T-helper 17 cell (primary cell): Measurements from ENCODE around the gene WFS1. TPM values are rescaled to one million over a fixed set of nuclear protein-coding genes. Genes with fewer than 3 reads are reported as not detected.

Source experiments
- ATAC-seq: fragments of 150-1000 bp; cut with Tn5 transposase; 2 replicates; pipeline ENCODE4 v1.10.0; 2021; ENCODE audit warnings: mild to moderate bottlenecking, moderate library complexity
- DNase-seq, 3 donors: peaks; one replicate each; pipeline versions ENCODE4 v3.0.0 to v3.0.0-alpha.2; 2020 to 2021
- H3K9me3 ChIP-seq: one replicate; pipeline ENCODE4 v1.7.0; 2013; ENCODE audit warnings: low read length, mild to moderate bottlenecking; ENCODE audit not compliant: control insufficient read depth, poor library complexity, severe bottlenecking
- H3K27ac Mint-ChIP-seq: one replicate; pipeline ENCODE4 v1.8.0; 2022; ENCODE audit warnings: mild to moderate bottlenecking, moderate library complexity, mixed read lengths
- H3K27me3 Mint-ChIP-seq: one replicate; pipeline ENCODE4 v1.8.0; 2022; ENCODE audit warnings: mixed read lengths
- H3K36me3 Mint-ChIP-seq: one replicate; pipeline ENCODE4 v1.8.0; 2022; ENCODE audit warnings: low read depth, mixed read lengths
- H3K4me1 Mint-ChIP-seq: one replicate; pipeline ENCODE4 v1.8.0; 2022; ENCODE audit warnings: mild to moderate bottlenecking, mixed read lengths
- H3K4me3 Mint-ChIP-seq: one replicate; pipeline ENCODE4 v1.8.0; 2022; ENCODE audit warnings: mild to moderate bottlenecking, moderate library complexity, mixed read lengths
- total RNA-seq, 4 donors: library from RNA in 2 of 4; stranded (reverse) in 2 of 4; gene quantifications; one replicate each; pipeline ENCODE4 v1.2.3 and lab custom pipeline; 2022 to 2026

The WFS1 gene
- total RNA-seq, 2 donors from 2014 or later, result 1.7 to 2.4 TPM

GRCh38 chr4:6345096-6345830 is 75.6 kb downstream of the WFS1 start:
- DNase-seq (no peak), ATAC-seq (no peak)
- Mint-ChIP-seq H3K4me3 (no peak overlapping the region), H3K27ac (no peak overlapping the region), H3K36me3 (no peaks in the 10 kb centered on the region), H3K27me3 (peaks cover 29% of the 10 kb centered on the region), H3K4me1 (peaks cover 5% of the 10 kb centered on the region)
- no peaks in the 10 kb centered on the region for H3K9me3 ChIP-seq

- no peak overlapping the region for H3K27ac Mint-ChIP-seq
- no peaks in the 10 kb centered on the region for H3K36me3 Mint-ChIP-seq
- no peak for DNase-seq
- ATAC-seq, result no peak
- H3K9me3 ChIP-seq, result no peaks in the 10 kb centered on the region
- H3K4me1 Mint-ChIP-seq, result peaks cover 5% of the 10 kb centered on the region
- H3K27me3 Mint-ChIP-seq, result peaks cover 23% of the 10 kb centered on the region
- no peak overlapping the region for H3K4me3 Mint-ChIP-seq
Observed at GRCh38 chr4:6345866-6346265, 76.2 kb downstream of the WFS1 start.

GRCh38 chr4:6346373-6347110 is 76.9 kb downstream of the WFS1 start:
- Mint-ChIP-seq H3K4me3 (no peak overlapping the region), H3K27ac (no peak overlapping the region), H3K36me3 (no peaks in the 10 kb centered on the region), H3K4me1 (peaks cover 2% of the 10 kb centered on the region), H3K27me3 (peaks cover 25% of the 10 kb centered on the region)
- DNase-seq (no peak), ATAC-seq (no peak)
- no peaks in the 10 kb centered on the region for H3K9me3 ChIP-seq

GRCh38 chr4:6347511-6348045 is 77.9 kb downstream of the WFS1 start:
- H3K4me3 Mint-ChIP-seq, result no peak overlapping the region
- peaks cover 35% of the 10 kb centered on the region for H3K27me3 Mint-ChIP-seq
- peaks cover 2% of the 10 kb centered on the region for H3K4me1 Mint-ChIP-seq
- no peak overlapping the region for H3K27ac Mint-ChIP-seq
- ATAC-seq (no peak), DNase-seq (no peak)
- H3K36me3 Mint-ChIP-seq, result peaks cover under 1% of the 10 kb centered on the region
- H3K9me3 ChIP-seq, result no peaks in the 10 kb centered on the region

- DNase-seq (no peak), ATAC-seq (no peak)
- H3K4me1 Mint-ChIP-seq, result peaks cover 2% of the 10 kb centered on the region
- no peaks in the 10 kb centered on the region for H3K9me3 ChIP-seq
- H3K4me3 Mint-ChIP-seq, result no peak overlapping the region
- no peak overlapping the region for H3K27ac Mint-ChIP-seq
- peaks cover 38% of the 10 kb centered on the region for H3K27me3 Mint-ChIP-seq
- peaks cover 3% of the 10 kb centered on the region for H3K36me3 Mint-ChIP-seq
Observed at GRCh38 chr4:6348408-6348807, 78.8 kb downstream of the WFS1 start.

- peaks cover 48% of the 10 kb centered on the region for H3K27me3 Mint-ChIP-seq
Observed at GRCh38 chr4:6349896-6350603, 80.4 kb downstream of the WFS1 start.

GRCh38 chr4:6350646-6351045 is 81.0 kb downstream of the WFS1 start:
- H3K4me1 Mint-ChIP-seq, result peaks cover 12% of the 10 kb centered on the region
- H3K4me3 Mint-ChIP-seq, result no peak overlapping the region
- H3K27me3 Mint-ChIP-seq, result peaks cover 47% of the 10 kb centered on the region
- no peak for DNase-seq
- peaks cover 3% of the 10 kb centered on the region for H3K36me3 Mint-ChIP-seq
- ATAC-seq, result no peak
- H3K9me3 ChIP-seq, result no peaks in the 10 kb centered on the region
- no peak overlapping the region for H3K27ac Mint-ChIP-seq

More at GRCh38 chr4:6349896-6350603, 80.4 kb downstream of the WFS1 start:
- DNase-seq (no peak), ATAC-seq (no peak)
- Mint-ChIP-seq H3K27ac (no peak overlapping the region), H3K4me1 (peaks cover 10% of the 10 kb centered on the region), H3K36me3 (peaks cover 3% of the 10 kb centered on the region), H3K4me3 (no peak overlapping the region)
- H3K9me3 ChIP-seq, result no peaks in the 10 kb centered on the region

- H3K9me3 ChIP-seq, result no peaks in the 10 kb centered on the region
- no peak for DNase-seq
- H3K4me1 Mint-ChIP-seq, result peaks cover 12% of the 10 kb centered on the region
- no peak overlapping the region for H3K27ac Mint-ChIP-seq
- H3K4me3 Mint-ChIP-seq, result no peak overlapping the region
- peaks cover 52% of the 10 kb centered on the region for H3K27me3 Mint-ChIP-seq
- no peak for ATAC-seq
- H3K36me3 Mint-ChIP-seq, result peaks cover 3% of the 10 kb centered on the region
Observed at GRCh38 chr4:6351246-6352000, 81.8 kb downstream of the WFS1 start.

- Mint-ChIP-seq H3K36me3 (peaks cover 3% of the 10 kb centered on the region), H3K4me3 (no peak overlapping the region), H3K27ac (no peak overlapping the region), H3K4me1 (peaks cover 12% of the 10 kb centered on the region), H3K27me3 (peaks cover 55% of the 10 kb centered on the region)
- DNase-seq (no peak), ATAC-seq (no peak)
- H3K9me3 ChIP-seq, result no peaks in the 10 kb centered on the region
Observed at GRCh38 chr4:6352031-6352692, 82.5 kb downstream of the WFS1 start.

Other genes with a start within 250 kb of the WFS1 start
- gene JAKMIP1, start 69.3 kb upstream of the WFS1 start, total RNA-seq, result 10 to 100 TPM in 1 of 2 donors, 1 to 10 TPM in 1; 8.5 to 16.8 TPM
- not detected for gene PPP2R2C, start 202.8 kb downstream of the WFS1 start, total RNA-seq